HG03520 (cell line): ENCODE results near the gene GPR35.
"Not testable (repeated sequence)": the region's sequence is repeated elsewhere in the genome, so short reads cannot be mapped to it uniquely, and the experiment has no call there.

Experiments
- ATAC-seq: cut with Tn5 transposase; IDR thresholded peaks from one replicate; pipeline ENCODE4 v1.9.1; 2021; ENCODE audit warnings: mild to moderate bottlenecking, moderate library complexity; ENCODE audit not compliant: unreplicated experiment

Gene GPR35

DNA sequence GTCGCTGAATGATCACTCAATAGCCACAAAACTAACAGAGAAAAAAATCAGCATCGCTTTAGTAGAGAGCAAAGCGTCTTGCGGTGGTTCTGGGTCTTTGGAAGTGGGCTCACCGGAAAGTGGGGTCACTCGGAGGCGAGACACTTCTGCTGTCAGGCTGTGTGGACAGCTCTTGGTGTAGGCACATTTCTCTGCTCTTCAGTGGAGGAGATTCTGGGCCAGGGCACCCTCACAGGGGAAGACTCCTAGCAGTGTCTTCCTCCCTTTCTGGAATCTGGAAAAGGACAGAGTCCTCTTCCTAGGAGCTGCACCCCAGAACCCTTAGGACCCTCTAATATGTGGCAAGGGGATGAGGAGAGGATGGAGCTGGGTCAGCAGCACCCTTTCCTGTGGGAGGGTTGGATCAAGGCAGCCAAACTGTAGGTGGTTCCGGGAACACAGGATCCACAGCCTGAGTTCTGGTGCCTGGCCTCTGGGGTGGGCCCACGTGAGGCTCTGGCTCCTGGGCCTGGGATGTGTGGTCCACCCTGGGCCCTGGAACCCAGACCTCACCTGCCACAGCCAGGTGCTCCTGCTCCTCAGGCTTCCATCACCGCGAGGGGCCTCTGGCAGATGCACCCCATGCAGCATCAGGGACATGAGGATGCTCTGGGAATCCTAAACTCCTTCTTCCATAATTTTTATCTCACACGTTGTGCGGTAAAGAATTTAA, 25.1 kb downstream of the GPR35 start:
- no peak for ATAC-seq

DNA sequence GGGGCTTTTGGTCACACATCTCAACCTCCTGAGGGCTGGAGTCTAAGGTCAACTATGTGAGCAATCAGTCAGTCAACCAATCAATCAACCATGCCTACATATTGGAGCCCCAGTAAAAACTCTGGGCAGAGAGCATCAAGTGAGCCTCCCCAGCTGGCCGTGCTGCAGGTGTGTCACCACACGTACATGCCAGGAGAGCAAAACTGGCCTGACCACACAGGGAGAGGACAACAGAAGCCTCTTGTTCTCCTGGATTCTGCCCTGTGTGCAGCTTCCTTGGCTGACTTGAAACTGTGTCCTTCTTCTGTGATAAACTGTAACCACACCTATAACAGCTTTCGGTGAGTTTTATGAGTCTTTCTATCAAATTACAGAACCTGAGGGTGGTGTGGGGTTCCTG, 25.9 kb downstream of the GPR35 start:
- no peak for ATAC-seq

DNA sequence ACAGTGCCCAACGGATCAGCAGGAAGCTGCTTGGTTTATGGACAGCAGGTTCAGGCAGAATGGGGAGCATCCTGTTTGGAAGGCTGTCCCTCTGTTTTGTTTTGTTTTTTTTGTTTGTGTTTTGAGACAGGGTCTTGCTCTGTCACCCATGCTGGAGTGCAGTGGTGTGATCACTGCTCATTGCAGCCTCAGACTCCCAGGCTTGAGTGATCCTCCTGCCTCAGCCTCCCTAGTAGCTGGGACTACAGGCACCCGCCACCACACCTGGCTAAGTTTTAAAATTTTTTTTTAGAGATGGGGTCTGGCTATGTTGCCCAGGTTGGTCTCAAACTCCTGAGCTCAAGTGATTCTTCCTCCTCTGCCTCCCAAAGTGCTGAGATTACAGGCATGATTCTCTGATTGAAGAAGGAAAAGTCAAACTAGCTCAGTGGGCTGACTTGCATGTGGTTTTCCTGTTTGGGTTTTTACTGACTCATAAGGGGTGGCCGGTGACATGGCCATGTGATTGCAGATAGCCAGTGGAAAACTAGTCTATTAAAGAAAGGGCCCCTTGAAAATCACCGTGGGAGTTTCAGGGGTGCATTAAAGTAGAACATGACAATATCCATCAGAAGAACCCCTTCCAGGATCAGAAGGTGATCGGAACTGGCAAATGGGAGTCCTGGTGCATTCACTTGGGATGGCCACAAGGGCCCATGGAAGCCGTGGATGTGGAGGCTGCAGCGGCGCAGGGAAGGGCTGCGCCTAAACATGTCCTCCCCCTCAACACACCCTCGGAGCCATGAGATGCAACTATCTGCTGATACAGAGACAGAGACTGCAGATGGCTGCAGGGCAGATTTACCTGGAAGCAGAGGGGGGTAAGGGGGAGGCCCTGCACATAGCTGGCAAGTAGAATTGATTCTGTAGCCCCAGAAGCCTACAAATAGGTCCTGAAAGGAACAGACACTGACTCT, 30.9 kb downstream of the GPR35 start:
- no peak for ATAC-seq

GRCh38 chr2:240659883-240660282, 34.6 kb downstream of the GPR35 start:
- not testable (repeated sequence) for ATAC-seq

DNA sequence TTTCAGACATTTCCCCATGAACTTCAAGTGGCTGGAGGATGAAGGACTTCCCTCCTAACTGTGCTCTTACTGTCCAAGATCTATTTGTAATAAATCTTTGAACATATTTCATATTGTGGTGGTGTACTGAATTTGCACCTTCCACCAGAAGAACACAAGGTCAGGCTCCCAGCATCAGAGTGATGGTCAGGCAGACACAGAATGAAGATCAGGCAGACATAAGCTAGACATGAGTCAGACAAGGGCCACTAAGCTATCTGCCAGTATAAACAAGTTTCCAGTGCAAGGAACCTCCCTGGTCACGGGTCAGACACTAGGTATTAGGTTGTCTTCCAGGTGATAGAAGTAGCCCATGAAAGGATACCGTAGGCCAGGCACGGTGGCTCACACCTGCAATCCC, 37.4 kb downstream of the GPR35 start:
- ATAC-seq, result no peak

GRCh38 chr2:240663546-240664190, 38.4 kb downstream of the GPR35 start:
- ATAC-seq, result no peak

DNA sequence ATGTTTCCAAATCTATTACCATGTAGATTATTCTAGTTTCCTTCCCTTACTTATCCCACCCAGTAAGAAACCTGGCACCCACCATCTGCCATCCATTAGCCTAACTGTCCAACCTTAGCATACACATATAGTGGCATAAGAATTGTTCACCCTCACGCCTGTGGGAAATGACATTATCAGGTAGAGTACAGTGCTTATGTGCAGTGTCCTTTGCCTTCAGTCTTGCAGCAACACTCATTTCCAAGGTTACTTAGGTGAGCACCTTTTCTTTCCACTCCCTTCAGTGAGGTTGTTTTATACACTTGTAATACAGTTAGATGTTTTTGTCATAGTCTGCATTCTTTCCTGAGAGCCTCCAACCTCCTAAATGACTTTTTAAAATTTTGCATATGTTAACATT, 39.3 kb downstream of the GPR35 start:
- ATAC-seq, result no peak

- ATAC-seq, result no peak
These were observed 45.1 kb downstream of the GPR35 start for GRCh38 chr2:240670402-240670801.

DNA sequence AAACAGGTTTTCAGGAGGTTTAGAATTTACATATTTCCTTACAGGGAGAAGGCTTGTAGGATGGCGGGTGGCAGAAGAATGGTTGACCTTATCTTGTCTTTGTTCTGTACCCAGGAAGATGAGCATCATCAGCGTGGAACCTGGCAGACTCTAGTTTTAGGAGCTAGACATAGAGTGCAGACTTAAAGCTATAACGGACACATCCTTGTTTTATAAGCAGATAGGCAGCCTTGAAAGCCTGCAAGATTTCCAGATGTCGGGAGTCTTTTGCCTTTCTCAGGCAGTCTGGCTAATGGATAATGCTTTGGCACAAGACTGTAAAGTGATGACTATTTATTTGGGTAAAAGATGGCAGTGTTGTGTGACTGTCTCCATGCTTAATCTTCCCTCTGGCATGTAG, 45.7 kb downstream of the GPR35 start:
- ATAC-seq, result no peak

DNA sequence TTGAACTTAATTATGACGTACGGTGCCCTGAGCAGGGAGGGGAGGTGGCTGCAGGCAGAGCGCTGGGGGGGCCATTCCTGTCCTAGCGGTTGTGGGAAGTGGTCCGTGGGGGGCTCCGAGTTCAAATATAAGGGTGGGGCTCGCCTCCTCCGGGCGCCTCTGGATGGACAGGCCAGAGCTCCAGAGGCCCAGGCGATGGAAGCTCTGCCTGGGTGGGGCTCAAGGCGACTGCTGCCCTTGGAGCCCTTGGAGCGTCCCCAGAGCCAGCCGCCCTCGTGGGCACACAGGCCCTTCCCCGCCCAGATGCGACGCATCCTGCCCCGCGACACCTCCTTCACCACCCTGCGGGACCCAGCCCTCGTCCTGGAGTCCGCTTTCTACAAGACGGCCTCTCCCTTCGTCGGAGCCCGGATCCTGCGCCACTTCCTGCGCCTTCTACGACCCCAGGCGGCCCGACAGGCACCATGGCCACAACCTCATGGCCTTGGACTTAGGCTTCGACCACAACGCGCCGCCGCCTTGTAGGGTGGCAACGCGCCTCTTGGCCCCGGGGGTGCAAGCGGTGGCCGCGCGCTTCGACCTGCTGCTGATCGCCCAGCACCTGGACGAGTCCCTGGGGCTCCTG, 46.9 kb downstream of the GPR35 start:
- no peak for ATAC-seq

- no peak for ATAC-seq
These were observed 47.5 kb downstream of the GPR35 start for GRCh38 chr2:240672701-240673190.

DNA sequence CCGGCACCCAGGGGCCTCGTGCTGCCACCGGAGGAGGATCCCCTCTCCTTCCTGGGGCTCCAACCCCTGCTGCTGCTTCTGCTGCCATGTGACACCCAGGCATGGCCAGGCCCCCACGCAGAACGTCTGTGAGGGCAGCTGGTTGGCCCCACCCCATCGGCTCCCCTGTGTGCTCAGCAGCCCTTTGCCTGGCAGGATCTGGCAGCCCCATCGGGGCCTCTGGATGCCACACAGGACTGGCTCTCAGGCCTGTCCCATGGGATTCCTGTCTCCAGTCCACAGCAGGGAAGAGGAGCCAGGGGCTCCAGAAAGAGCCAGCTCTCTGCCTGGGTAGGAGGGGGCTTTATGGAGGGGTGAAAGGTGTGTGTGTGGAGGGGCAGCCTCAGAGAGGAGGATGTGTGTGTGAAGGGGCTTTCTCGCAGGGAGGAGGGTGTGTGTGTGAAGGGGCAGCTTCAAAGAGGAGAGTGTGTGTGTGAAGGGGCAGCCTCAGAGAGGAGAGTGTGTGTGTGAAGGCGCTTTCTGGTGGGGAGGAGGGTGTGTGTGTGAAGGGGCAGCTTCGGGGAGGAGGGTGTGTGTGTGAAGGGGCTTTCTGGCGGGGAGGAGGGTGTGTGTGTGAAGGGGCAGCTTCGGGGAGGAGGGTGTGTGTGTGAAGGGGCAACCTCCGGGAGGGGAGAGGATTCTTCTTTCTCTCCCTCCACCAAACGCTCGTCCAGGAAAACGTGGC, 49.3 kb downstream of the GPR35 start:
- ATAC-seq, result not testable (repeated sequence)

DNA sequence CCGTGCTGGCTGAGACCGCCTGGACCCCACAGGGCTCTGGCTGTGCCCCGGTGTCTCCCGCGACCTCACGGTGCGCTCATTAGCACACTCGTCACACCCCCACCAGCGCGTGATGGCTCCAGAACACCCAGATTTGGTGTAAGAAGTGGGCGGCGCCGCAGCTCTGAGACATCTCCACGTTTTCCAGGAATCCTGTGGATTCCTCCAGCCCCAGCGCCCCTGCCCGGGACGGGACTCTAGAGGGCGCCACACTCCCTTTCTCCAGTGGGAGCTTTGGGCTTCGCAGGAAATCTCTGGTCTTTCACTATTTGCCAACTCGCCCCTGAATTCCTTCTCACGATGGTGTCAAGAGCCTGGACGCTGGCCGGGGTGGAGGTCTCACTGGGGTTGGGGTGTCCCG, 50.1 kb downstream of the GPR35 start:
- not testable (repeated sequence) for ATAC-seq

- ATAC-seq, result not testable (repeated sequence)
These were observed 52.8 kb downstream of the GPR35 start for GRCh38 chr2:240678043-240678442.

- not testable (repeated sequence) for ATAC-seq
These were observed 53.6 kb downstream of the GPR35 start for GRCh38 chr2:240678909-240679308.

GRCh38 chr2:240680185-240680584, 54.9 kb downstream of the GPR35 start:
- ATAC-seq, result not testable (repeated sequence)
